ENCODE results near the gene P2RX4. TPM values are rescaled to one million over a fixed set of nuclear protein-coding genes. Genes with fewer than 3 reads are reported as not detected.

P2RX4 gene
- total and polyA plus RNA-seq, 4 donors, result 16.5 to 32.1 (median 21.8) TPM

GRCh38 chr12:121261398-121261797 lies 51.5 kb downstream of the P2RX4 start:
- no peak for DNase-seq (ENCODE audit: low spot score)
- Histone ChIP-seq H3K4me1 (ENCODE audit: control insufficient read depth in 4 of 4, insufficient read depth in 4 of 4, low read length in 3 of 4) (no peaks in the 10 kb centered on the region), H3K9ac (ENCODE audit: low read depth in 1 of 2, low read length in 2 of 2) (no peak overlapping the region), H3K27ac (ENCODE audit: low read depth in 1 of 2, low read length in 2 of 2) (no peak overlapping the region), H3K36me3 (ENCODE audit: control insufficient read depth in 4 of 4, insufficient read depth in 3 of 4, low read depth in 1 of 4, low read length in 3 of 4) (peaks cover 7 to 70% (median 39%) of the 10 kb centered on the region in 4 donors), H3K9me3 (ENCODE audit: control insufficient read depth in 4 of 4, low read length in 3 of 4) (no peaks in the 10 kb centered on the region), H3K4me3 (ENCODE audit: low read depth in 1 of 3, low read length in 3 of 3) (no peak overlapping the region), H3K27me3 (ENCODE audit: control insufficient read depth in 4 of 4, insufficient read depth in 4 of 4, low read length in 3 of 4) (no peaks in the 10 kb centered on the region)
- TF ChIP-seq, protein P1, sequence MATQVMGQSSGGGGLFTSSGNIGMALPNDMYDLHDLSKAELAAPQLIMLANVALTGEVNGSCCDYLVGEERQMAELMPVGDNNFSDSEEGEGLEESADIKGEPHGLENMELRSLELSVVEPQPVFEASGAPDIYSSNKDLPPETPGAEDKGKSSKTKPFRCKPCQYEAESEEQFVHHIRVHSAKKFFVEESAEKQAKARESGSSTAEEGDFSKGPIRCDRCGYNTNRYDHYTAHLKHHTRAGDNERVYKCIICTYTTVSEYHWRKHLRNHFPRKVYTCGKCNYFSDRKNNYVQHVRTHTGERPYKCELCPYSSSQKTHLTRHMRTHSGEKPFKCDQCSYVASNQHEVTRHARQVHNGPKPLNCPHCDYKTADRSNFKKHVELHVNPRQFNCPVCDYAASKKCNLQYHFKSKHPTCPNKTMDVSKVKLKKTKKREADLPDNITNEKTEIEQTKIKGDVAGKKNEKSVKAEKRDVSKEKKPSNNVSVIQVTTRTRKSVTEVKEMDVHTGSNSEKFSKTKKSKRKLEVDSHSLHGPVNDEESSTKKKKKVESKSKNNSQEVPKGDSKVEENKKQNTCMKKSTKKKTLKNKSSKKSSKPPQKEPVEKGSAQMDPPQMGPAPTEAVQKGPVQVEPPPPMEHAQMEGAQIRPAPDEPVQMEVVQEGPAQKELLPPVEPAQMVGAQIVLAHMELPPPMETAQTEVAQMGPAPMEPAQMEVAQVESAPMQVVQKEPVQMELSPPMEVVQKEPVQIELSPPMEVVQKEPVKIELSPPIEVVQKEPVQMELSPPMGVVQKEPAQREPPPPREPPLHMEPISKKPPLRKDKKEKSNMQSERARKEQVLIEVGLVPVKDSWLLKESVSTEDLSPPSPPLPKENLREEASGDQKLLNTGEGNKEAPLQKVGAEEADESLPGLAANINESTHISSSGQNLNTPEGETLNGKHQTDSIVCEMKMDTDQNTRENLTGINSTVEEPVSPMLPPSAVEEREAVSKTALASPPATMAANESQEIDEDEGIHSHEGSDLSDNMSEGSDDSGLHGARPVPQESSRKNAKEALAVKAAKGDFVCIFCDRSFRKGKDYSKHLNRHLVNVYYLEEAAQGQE (IDR thresholded peaks at IDR 0.05), result no peak
- TF ChIP-seq SP1 (IDR thresholded peaks at IDR 0.05) (no peak), FOXA2 (IDR thresholded peaks at IDR 0.05) (no peak), YY1 (IDR thresholded peaks at IDR 0.05) (no peak), EGR1 (IDR thresholded peaks at IDR 0.05; ENCODE audit: low read depth in 2 of 2) (no peak), GABPA (IDR thresholded peaks at IDR 0.05 in 1 of 2, conservative IDR thresholded peaks at IDR 0.05 in 1 of 2) (no peak), TAF1 (conservative IDR thresholded peaks at IDR 0.05) (no peak), MAX (IDR thresholded peaks at IDR 0.05) (no peak), RAD21 (IDR thresholded peaks at IDR 0.05) (no peak), FOXA1 (IDR thresholded peaks at IDR 0.05) (no peak), HNF4A (conservative IDR thresholded peaks at IDR 0.05) (no peak), JUND (IDR thresholded peaks at IDR 0.05) (no peak), HNF4G (IDR thresholded peaks at IDR 0.05) (no peak), CTCF (IDR thresholded peaks at IDR 0.05; ENCODE audit: low read depth, low read length, missing input control) (no peak), NR2F2 (IDR thresholded peaks at IDR 0.05) (no peak)
- WGBS, result 94% methylated on average over 6 of the region's 6 CpGs

DNA sequence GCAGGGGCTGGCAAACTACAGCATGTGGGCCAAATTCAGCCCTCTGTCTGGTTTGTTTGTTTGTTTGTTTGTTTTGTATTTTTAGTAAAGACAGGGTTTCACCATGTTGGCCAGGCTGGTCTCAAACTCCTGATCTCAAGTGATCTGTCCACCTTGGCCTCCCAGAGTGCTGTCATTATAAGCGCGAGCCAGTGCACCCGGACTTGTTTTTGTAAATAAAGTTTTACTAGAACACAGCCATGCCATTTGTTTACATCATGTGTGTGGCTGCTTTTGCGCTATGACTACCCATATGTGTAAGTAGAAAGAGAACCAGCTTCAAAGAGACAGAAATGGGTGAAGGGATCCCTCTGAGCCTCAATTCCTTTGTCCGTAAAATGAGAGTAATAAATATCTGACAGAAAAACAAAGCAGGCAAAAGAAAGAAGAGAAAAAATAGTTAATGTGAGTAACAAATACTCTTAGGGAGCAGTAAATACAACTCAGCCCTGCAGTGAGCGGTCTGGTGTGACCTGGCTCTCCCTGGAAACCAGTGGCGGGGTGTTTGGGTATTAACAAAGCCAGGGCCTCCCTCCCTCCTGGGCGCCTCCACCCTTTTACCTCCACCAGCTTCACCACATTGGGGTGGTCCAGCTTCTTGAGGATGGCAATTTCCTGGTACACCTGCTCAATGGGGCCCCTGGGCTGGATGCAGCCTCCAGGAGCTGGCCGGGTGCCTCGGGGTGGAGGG lies 53.4 kb downstream of the P2RX4 start:
- no peak overlapping the region for H3K4me3 ChIP-seq (ENCODE audit: low read depth in 1 of 3, low read length in 3 of 3)
- 95% methylated on average over 10 of the region's 10 CpGs for WGBS
- H3K36me3 ChIP-seq (ENCODE audit: control insufficient read depth in 4 of 4, insufficient read depth in 3 of 4, low read depth in 1 of 4, low read length in 3 of 4), result peaks cover 7 to 69% (median 39%) of the 10 kb centered on the region in 4 donors
- H3K9ac ChIP-seq (ENCODE audit: low read depth in 1 of 2, low read length in 2 of 2), result no peak overlapping the region
- H3K9me3 ChIP-seq (ENCODE audit: control insufficient read depth in 4 of 4, low read length in 3 of 4), result no peaks in the 10 kb centered on the region
- TF ChIP-seq GABPA (IDR thresholded peaks at IDR 0.05 in 1 of 2, conservative IDR thresholded peaks at IDR 0.05 in 1 of 2) (no peak), FOXA1 (IDR thresholded peaks at IDR 0.05) (no peak), FOXA2 (IDR thresholded peaks at IDR 0.05) (no peak), RXRA (IDR thresholded peaks at IDR 0.05) (no peak), MAX (IDR thresholded peaks at IDR 0.05) (no peak), TAF1 (conservative IDR thresholded peaks at IDR 0.05) (no peak), EGR1 (IDR thresholded peaks at IDR 0.05; ENCODE audit: low read depth in 2 of 2) (no peak), YY1 (IDR thresholded peaks at IDR 0.05) (no peak), HNF4A (conservative IDR thresholded peaks at IDR 0.05) (no peak), RAD21 (IDR thresholded peaks at IDR 0.05) (no peak), JUND (IDR thresholded peaks at IDR 0.05) (no peak)
- TF ChIP-seq, protein P1 (IDR thresholded peaks at IDR 0.05), result no peak
- H3K27ac ChIP-seq (ENCODE audit: low read depth in 1 of 2, low read length in 2 of 2), result no peak overlapping the region
- no peaks in the 10 kb centered on the region for H3K27me3 ChIP-seq (ENCODE audit: control insufficient read depth in 4 of 4, insufficient read depth in 4 of 4, low read length in 3 of 4)
- H3K4me1 ChIP-seq (ENCODE audit: control insufficient read depth in 4 of 4, insufficient read depth in 4 of 4, low read length in 3 of 4), result no peaks in the 10 kb centered on the region
- DNase-seq (ENCODE audit: low spot score), result no peak

Data from liver (tissue), 9 donors.